ENCODE measurements around the gene MAMDC2.

DNA sequence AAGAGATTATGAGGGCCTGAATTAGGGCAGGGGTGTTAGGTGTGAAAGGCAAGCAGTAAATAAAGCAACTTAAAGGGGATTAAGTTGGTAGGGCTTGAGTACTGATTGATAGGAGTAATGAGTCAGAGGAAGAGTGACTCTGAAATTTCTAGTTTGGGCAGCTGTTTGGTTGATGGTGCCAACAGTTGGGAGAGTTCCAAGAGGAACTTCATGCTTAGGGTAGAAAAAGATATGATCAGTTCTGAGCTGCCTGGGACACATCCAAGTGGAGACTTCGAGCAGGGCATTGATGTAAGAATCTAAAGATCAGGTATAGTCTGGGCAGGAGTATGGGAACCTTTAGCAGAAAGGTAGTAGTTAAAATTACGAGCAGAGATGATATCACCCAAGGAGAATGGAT lies 10.2 kb downstream of the MAMDC2 start:
- TF ChIP-seq SNAI2 (CRISPR knock-in tag; IDR thresholded peaks at IDR 0.05) (no peak), PPARA (CRISPR knock-in tag; IDR thresholded peaks at IDR 0.05; ENCODE audit: borderline replicate concordance) (no peak), OSR1 (CRISPR knock-in tag; IDR thresholded peaks at IDR 0.05) (no peak), CSDC2 (CRISPR knock-in tag; IDR thresholded peaks at IDR 0.05) (no peak), ZFP3 (CRISPR knock-in tag; IDR thresholded peaks at IDR 0.05) (no peak), ZNF565 (CRISPR knock-in tag; conservative IDR thresholded peaks at IDR 0.05; ENCODE audit: low read depth) (no peak), TCF4 (CRISPR knock-in tag; IDR thresholded peaks at IDR 0.05; ENCODE audit: borderline replicate concordance) (no peak), ESRRG (CRISPR knock-in tag; IDR thresholded peaks at IDR 0.05) (no peak), ARNTL (CRISPR knock-in tag; IDR thresholded peaks at IDR 0.05; ENCODE audit: borderline replicate concordance, low read depth) (no peak), ZC3H10 (CRISPR knock-in tag; IDR thresholded peaks at IDR 0.05) (no peak)
- TF ChIP-seq, protein P1, sequence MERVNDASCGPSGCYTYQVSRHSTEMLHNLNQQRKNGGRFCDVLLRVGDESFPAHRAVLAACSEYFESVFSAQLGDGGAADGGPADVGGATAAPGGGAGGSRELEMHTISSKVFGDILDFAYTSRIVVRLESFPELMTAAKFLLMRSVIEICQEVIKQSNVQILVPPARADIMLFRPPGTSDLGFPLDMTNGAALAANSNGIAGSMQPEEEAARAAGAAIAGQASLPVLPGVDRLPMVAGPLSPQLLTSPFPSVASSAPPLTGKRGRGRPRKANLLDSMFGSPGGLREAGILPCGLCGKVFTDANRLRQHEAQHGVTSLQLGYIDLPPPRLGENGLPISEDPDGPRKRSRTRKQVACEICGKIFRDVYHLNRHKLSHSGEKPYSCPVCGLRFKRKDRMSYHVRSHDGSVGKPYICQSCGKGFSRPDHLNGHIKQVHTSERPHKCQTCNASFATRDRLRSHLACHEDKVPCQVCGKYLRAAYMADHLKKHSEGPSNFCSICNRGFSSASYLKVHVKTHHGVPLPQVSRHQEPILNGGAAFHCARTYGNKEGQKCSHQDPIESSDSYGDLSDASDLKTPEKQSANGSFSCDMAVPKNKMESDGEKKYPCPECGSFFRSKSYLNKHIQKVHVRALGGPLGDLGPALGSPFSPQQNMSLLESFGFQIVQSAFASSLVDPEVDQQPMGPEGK (CRISPR knock-in tag; IDR thresholded peaks at IDR 0.05; ENCODE audit: borderline replicate concordance): no peak
- TF ChIP-seq, protein P2, sequence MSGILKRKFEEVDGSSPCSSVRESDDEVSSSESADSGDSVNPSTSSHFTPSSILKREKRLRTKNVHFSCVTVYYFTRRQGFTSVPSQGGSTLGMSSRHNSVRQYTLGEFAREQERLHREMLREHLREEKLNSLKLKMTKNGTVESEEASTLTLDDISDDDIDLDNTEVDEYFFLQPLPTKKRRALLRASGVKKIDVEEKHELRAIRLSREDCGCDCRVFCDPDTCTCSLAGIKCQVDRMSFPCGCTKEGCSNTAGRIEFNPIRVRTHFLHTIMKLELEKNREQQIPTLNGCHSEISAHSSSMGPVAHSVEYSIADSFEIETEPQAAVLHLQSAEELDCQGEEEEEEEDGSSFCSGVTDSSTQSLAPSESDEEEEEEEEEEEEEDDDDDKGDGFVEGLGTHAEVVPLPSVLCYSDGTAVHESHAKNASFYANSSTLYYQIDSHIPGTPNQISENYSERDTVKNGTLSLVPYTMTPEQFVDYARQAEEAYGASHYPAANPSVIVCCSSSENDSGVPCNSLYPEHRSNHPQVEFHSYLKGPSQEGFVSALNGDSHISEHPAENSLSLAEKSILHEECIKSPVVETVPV (CRISPR knock-in tag; IDR thresholded peaks at IDR 0.05): no peak
- TF ChIP-seq, protein P3, sequence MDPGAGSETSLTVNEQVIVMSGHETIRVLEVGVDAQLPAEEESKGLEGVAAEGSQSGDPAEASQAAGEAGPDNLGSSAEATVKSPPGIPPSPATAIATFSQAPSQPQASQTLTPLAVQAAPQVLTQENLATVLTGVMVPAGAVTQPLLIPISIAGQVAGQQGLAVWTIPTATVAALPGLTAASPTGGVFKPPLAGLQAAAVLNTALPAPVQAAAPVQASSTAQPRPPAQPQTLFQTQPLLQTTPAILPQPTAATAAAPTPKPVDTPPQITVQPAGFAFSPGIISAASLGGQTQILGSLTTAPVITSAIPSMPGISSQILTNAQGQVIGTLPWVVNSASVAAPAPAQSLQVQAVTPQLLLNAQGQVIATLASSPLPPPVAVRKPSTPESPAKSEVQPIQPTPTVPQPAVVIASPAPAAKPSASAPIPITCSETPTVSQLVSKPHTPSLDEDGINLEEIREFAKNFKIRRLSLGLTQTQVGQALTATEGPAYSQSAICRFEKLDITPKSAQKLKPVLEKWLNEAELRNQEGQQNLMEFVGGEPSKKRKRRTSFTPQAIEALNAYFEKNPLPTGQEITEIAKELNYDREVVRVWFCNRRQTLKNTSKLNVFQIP (CRISPR knock-in tag; IDR thresholded peaks at IDR 0.05; ENCODE audit: borderline replicate concordance, low read depth): no peak
- TF ChIP-seq, protein P4, sequence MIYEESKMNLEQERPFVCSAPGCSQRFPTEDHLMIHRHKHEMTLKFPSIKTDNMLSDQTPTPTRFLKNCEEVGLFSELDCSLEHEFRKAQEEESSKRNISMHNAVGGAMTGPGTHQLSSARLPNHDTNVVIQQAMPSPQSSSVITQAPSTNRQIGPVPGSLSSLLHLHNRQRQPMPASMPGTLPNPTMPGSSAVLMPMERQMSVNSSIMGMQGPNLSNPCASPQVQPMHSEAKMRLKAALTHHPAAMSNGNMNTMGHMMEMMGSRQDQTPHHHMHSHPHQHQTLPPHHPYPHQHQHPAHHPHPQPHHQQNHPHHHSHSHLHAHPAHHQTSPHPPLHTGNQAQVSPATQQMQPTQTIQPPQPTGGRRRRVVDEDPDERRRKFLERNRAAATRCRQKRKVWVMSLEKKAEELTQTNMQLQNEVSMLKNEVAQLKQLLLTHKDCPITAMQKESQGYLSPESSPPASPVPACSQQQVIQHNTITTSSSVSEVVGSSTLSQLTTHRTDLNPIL (CRISPR knock-in tag; IDR thresholded peaks at IDR 0.05; ENCODE audit: low read depth): no peak

Measured in SK-N-SH treated with all-trans-retinoic acid at 6 μM for 48 hours (cell line).